WERI-Rb-1 (cell line): ENCODE measurements around the gene WDR6.

Experiments
- DNase-seq: peaks from one replicate; pipeline ENCODE4 v3.0.0-alpha.2; 2020
- H3K27ac ChIP-seq: fragments of 250-450 bp; sonication (Bioruptor Pico); 2 replicates; pipeline ENCODE4 v1.5.1; 2020; ENCODE audit warnings: mild to moderate bottlenecking, moderate library complexity
- H3K27me3 ChIP-seq: fragments of 250-450 bp; sonication (Bioruptor Pico); 2 replicates; pipeline ENCODE4 v1.5.1; 2021; ENCODE audit warnings: mild to moderate bottlenecking, low read depth, moderate library complexity; ENCODE audit not compliant: insufficient read depth, severe bottlenecking
- H3K36me3 ChIP-seq: fragments of 250-450 bp; sonication (Bioruptor Pico); 2 replicates; pipeline ENCODE4 v1.5.1; 2020; ENCODE audit warnings: mild to moderate bottlenecking, moderate library complexity
- H3K4me3 ChIP-seq: 2 replicates; pipeline ENCODE4 v1.5.1; 2011; ENCODE audit warnings: low read depth, mild to moderate bottlenecking, control low read depth, low read length
- H3K9me3 ChIP-seq: fragments of 250-450 bp; sonication (Bioruptor Pico); 2 replicates; pipeline ENCODE4 v1.5.1; 2021; ENCODE audit warnings: mild to moderate bottlenecking, moderate library complexity; ENCODE audit not compliant: severe bottlenecking
- TF ChIP-seq, protein P1 (sequence below): IDR thresholded peaks from 2 replicates; pipeline ENCODE4 v1.5.1; 2011; ENCODE audit warnings: low read depth, mild to moderate bottlenecking, control low read depth, inconsistent platforms, low read length

The WDR6 gene

GRCh38 chr3:49034650-49035049, 27.5 kb downstream of the WDR6 start:
- Histone ChIP-seq H3K9me3 (no peaks in the 10 kb centered on the region), H3K4me3 (no peak overlapping the region), H3K27ac (no peak overlapping the region)

DNA sequence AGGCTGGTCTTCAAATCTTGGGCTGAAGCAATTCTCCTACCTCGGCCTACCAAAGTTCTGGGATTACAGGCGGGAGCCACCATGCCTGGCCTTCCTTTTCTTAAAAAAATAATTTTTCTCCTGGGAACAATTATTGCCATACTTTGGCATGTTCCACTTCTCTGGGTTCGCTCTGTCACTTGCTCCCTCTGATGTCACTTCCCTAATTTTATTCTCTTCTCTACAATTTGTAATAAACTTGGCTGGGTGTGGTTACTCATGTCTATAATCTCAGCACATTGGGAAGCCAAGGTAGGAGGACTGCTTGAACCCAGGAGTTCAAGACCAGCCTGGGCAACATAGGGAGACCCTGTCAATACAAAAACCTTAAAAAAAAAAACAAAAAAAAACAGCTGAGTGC, 28.1 kb downstream of the WDR6 start:
- no peak overlapping the region for H3K4me3 ChIP-seq
- no peak for DNase-seq
- H3K36me3 ChIP-seq: peaks cover 78% of the 10 kb centered on the region
- H3K27ac ChIP-seq: no peak overlapping the region
- TF ChIP-seq, protein P1, sequence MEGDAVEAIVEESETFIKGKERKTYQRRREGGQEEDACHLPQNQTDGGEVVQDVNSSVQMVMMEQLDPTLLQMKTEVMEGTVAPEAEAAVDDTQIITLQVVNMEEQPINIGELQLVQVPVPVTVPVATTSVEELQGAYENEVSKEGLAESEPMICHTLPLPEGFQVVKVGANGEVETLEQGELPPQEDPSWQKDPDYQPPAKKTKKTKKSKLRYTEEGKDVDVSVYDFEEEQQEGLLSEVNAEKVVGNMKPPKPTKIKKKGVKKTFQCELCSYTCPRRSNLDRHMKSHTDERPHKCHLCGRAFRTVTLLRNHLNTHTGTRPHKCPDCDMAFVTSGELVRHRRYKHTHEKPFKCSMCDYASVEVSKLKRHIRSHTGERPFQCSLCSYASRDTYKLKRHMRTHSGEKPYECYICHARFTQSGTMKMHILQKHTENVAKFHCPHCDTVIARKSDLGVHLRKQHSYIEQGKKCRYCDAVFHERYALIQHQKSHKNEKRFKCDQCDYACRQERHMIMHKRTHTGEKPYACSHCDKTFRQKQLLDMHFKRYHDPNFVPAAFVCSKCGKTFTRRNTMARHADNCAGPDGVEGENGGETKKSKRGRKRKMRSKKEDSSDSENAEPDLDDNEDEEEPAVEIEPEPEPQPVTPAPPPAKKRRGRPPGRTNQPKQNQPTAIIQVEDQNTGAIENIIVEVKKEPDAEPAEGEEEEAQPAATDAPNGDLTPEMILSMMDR: no peak
- H3K9me3 ChIP-seq: no peaks in the 10 kb centered on the region
- no peaks in the 10 kb centered on the region for H3K27me3 ChIP-seq

More at GRCh38 chr3:49034650-49035049, 27.5 kb downstream of the WDR6 start:
- TF ChIP-seq, protein P1: no peak
- Histone ChIP-seq H3K27me3 (no peaks in the 10 kb centered on the region), H3K36me3 (peaks cover 77% of the 10 kb centered on the region)
- no peak for DNase-seq

DNA sequence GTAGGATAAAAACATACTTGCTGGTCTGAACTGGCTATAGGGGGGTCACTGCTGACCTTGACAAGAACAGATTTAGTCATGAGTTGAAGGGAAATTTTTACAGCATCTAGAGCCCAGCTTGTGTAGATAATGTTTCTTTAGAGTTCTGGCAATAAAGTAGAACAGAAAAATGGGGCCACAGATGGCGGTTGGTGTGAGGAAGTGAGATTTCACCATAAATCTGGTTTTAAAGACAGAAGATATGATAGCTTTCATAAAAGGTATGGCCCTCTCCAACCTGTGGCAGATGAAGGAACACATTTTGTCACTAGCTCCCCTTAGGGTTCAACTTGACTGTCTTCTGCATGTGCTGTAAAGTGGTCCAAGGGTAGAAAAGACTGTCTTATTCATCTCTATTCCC, 46.4 kb downstream of the WDR6 start:
- TF ChIP-seq, protein P1: no peak
- Histone ChIP-seq H3K4me3 (no peak overlapping the region), H3K9me3 (no peaks in the 10 kb centered on the region), H3K36me3 (peaks cover 85% of the 10 kb centered on the region), H3K27me3 (no peaks in the 10 kb centered on the region), H3K27ac (no peak overlapping the region)
- DNase-seq: no peak

DNA sequence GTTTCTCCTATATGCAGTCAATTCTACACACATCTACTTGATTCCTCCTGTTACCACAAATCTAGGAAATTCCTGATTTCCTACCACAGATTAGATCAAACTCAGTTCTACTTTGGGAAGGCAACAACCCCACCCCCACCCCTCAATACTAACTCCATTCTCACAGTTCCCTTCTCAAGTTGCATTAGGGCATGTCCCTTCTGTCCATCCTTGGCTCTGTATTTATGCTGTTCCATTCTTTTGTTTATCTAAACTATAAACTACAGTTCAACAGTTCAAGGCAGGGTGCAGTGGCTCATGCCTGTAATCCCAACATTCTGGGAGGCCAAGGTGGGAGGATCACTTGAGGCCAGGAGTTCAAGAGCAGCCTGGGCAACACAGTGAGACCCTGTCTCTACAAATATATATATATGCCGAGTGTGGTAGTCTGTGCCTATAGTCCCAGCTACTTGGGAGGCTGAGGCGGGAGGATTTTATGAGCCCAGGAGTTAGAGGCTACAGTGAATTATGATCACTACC, 47.2 kb downstream of the WDR6 start:
- no peak for DNase-seq
- H3K36me3 ChIP-seq: peaks cover 82% of the 10 kb centered on the region
- H3K9me3 ChIP-seq: no peaks in the 10 kb centered on the region
- no peak overlapping the region for H3K4me3 ChIP-seq
- TF ChIP-seq, protein P1: no peak
- H3K27ac ChIP-seq: no peak overlapping the region
- H3K27me3 ChIP-seq: no peaks in the 10 kb centered on the region

DNA sequence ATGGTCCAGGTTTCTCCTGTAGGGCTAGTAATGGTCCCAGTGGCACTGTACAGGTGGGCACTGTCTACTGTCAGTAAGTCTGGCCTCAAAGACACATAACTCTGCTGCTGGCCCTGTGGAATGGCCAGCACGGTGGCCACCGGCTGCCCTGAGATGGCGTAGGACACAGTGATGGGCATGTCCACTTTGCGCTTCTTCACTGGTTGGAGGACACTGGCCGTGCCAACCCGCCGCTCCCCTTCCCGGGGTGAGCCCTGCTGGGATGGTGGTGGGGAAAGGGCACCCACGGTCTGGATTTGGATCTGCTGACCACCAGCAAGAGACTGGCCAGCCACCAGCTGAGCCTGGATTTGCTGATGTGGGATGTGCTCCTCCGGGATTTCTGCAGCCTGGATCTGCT, 50.1 kb downstream of the WDR6 start:
- TF ChIP-seq, protein P1: no peak
- H3K4me3 ChIP-seq: no peak overlapping the region
- no peak for DNase-seq
- H3K27me3 ChIP-seq: no peaks in the 10 kb centered on the region
- H3K36me3 ChIP-seq: peaks cover 87% of the 10 kb centered on the region
- H3K9me3 ChIP-seq: no peaks in the 10 kb centered on the region
- no peak overlapping the region for H3K27ac ChIP-seq

DNA sequence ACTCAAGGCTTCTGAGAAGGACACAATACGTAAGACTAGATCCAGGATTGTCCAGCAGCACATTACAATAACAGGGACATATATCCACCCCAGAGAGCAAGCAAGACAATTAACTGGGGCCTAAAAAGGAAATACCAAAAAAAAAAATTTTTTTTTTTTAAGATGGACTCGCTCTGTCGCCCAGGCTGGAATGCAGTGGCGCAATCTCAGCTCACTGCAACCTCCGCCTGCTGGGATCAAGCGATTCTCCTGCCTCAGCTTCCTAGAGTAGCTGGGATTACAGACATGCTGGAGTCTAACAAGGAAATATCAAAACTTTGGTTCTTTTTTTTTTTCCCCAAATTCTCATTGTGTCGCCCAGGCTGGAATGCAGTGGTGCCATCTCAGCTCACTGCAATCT, 50.8 kb downstream of the WDR6 start:
- no peaks in the 10 kb centered on the region for H3K27me3 ChIP-seq
- H3K4me3 ChIP-seq: no peak overlapping the region
- H3K9me3 ChIP-seq: no peaks in the 10 kb centered on the region
- DNase-seq: no peak
- TF ChIP-seq, protein P1: no peak
- no peak overlapping the region for H3K27ac ChIP-seq
- H3K36me3 ChIP-seq: peaks cover 87% of the 10 kb centered on the region
